Ascending aorta (tissue), 2 donors: ENCODE measurements around the gene KCNQ2. TPM values are rescaled to one million over a fixed set of nuclear protein-coding genes. Genes with fewer than 3 reads are reported as not detected.

Experiments
- DNase-seq, 2 donors: peaks; one replicate each; pipeline ENCODE4 v3.0.0-alpha.2; 2019; ENCODE audit warnings: low spot score in 2 of 2
- H3K27ac ChIP-seq, 2 donors: fragments of 200-600 bp; sonication (generic); one replicate each; pipeline ENCODE4 v1.5.1; 2016 to 2017; ENCODE audit warnings: mild to moderate bottlenecking in 1 of 2
- H3K27me3 ChIP-seq: fragments of 200-600 bp; sonication (generic); one replicate; pipeline ENCODE4 v1.5.1; 2017
- H3K36me3 ChIP-seq, 2 donors: fragments of 200-600 bp; sonication (generic); one replicate each; pipeline ENCODE4 v1.5.1; 2016
- H3K4me1 ChIP-seq, 2 donors: fragments of 200-600 bp; sonication (generic); one replicate each; pipeline ENCODE4 v1.5.1; 2016 to 2017; ENCODE audit warnings: mild to moderate bottlenecking in 1 of 2
- H3K4me3 ChIP-seq, 2 donors: fragments of 200-600 bp; sonication (generic); one replicate each; pipeline ENCODE4 v1.5.1; 2016 to 2017; ENCODE audit warnings: mild to moderate bottlenecking in 1 of 2
- H3K9me3 ChIP-seq, 2 donors: fragments of 200-600 bp; sonication (generic); one replicate each; pipeline ENCODE4 v1.5.1; 2016
- CTCF ChIP-seq, 3 experiments: fragments of 200-600 bp in 2 of 3; fragments of 450-650 bp in 1 of 3; sonication (generic) in 2 of 3; IDR thresholded peaks; one replicate each; pipeline ENCODE4 v1.5.1; 2016 to 2019; ENCODE audit warnings: antibody characterized with exemption in 3 of 3, mild to moderate bottlenecking in 1 of 3, moderate library complexity in 1 of 3
- intact Hi-C: fragments of 100-400 bp; cut with DNase I; formaldehyde crosslinking; loops from one replicate; pipeline ENCODE4 v1.15.1; 2023
- total RNA-seq: library from RNA; depleted of rRNA; stranded (reverse); fragments of >200 nt; gene quantifications from one replicate; pipeline ENCODE4 v1.1.0, GENCODE V29; 2016

The KCNQ2 gene
- total RNA-seq, 1 donor from 2014 or later, result not detected

GRCh38 chr20:63505281-63505680, 32.8 kb upstream of the KCNQ2 start:
- Histone ChIP-seq H3K4me1 (no peaks in the 10 kb centered on the region), H3K36me3 (no peaks in the 10 kb centered on the region), H3K4me3 (no peak overlapping the region), H3K27ac (no peak overlapping the region), H3K9me3 (peaks cover 0 to 11% of the 10 kb centered on the region in 2 donors), H3K27me3 (peaks cover under 1% of the 10 kb centered on the region)
- no peak for TF ChIP-seq CTCF (IDR thresholded peaks at IDR 0.05)
- no peak for DNase-seq
- intact Hi-C loops, result no loop called here

- peaks cover 4% of the 10 kb centered on the region for H3K27me3 ChIP-seq
Measured at GRCh38 chr20:63504642-63505041, 32.2 kb upstream of the KCNQ2 start.

DNA sequence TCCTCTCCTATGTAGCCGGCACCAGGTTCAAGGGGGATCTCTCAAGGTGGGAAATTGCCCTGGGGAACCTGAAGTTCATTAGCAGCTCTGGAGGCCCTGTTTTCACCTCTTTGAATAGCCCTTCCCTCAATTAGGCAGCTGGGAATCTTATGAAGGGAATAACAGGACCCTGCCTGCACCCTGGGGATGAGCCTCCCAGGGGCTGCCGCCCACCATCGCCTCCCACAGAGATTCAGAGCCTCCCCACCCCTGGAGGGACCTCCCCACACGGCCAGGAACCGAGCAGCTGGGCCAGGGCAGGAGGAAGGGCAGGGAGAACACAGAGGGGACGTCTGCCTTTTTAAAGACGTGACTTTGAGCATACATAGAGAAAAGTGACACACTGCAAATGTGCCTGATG, 31.1 kb upstream of the KCNQ2 start:
- H3K4me1 ChIP-seq, result peaks cover 0 to 2% of the 10 kb centered on the region in 2 donors
- TF ChIP-seq CTCF (IDR thresholded peaks at IDR 0.05), result no peak
- H3K27me3 ChIP-seq, result peaks cover 5% of the 10 kb centered on the region
- H3K27ac ChIP-seq, result no peak overlapping the region
- intact Hi-C loops, result no loop called here
- no peaks in the 10 kb centered on the region for H3K36me3 ChIP-seq
- peaks cover 0 to 11% of the 10 kb centered on the region in 2 donors for H3K9me3 ChIP-seq
- no peak for DNase-seq
- no peak overlapping the region for H3K4me3 ChIP-seq

More at GRCh38 chr20:63504642-63505041, 32.2 kb upstream of the KCNQ2 start:
- intact Hi-C loops, result no loop called here
- Histone ChIP-seq H3K36me3 (no peaks in the 10 kb centered on the region), H3K4me1 (no peaks in the 10 kb centered on the region), H3K27ac (no peak overlapping the region), H3K9me3 (peaks cover 0 to 11% of the 10 kb centered on the region in 2 donors), H3K4me3 (no peak overlapping the region)
- TF ChIP-seq CTCF (IDR thresholded peaks at IDR 0.05), result no peak
- DNase-seq, result no peak

DNA sequence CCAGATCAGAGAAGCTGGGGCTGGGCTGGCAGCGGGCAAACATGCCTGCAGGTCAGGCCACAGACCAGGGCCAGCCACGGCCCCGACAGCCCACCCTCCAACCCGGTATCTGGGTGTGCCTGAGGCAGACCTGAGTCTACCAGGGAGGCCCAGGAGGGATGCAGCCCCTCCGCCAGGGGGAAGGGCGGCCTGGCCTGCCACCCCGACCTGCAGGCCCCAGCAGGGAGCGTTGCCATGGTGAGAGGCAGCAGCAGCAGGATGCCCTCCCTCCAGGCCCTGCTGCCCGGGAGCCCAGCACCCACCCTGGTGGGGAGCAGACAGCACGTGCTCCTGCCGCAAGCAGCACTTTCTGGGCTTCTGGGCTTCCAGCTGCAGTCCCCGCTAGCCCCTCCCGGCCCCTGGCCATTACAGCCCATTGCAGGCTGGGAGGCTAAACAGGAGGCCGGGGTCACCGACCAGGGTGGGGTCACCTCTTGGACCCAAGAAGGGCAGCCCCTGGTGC, 30.3 kb upstream of the KCNQ2 start:
- Histone ChIP-seq H3K9me3 (peaks cover 0 to 11% of the 10 kb centered on the region in 2 donors), H3K36me3 (no peaks in the 10 kb centered on the region), H3K27ac (no peak overlapping the region), H3K4me3 (no peak overlapping the region), H3K27me3 (peaks cover 9% of the 10 kb centered on the region), H3K4me1 (peaks cover 0 to 5% of the 10 kb centered on the region in 2 donors)
- TF ChIP-seq CTCF (IDR thresholded peaks at IDR 0.05), result no peak
- DNase-seq, result no peak
- intact Hi-C loops, result no loop called here

GRCh38 chr20:63501818-63502670, 29.6 kb upstream of the KCNQ2 start:
- no peak overlapping the region for H3K27ac ChIP-seq
- peaks cover 0 to 5% of the 10 kb centered on the region in 2 donors for H3K4me1 ChIP-seq
- no peak for TF ChIP-seq CTCF (IDR thresholded peaks at IDR 0.05)
- peaks cover 9% of the 10 kb centered on the region for H3K27me3 ChIP-seq
- DNase-seq, result no peak
- no peaks in the 10 kb centered on the region for H3K36me3 ChIP-seq
- H3K9me3 ChIP-seq, result peaks cover 0 to 11% of the 10 kb centered on the region in 2 donors
- intact Hi-C loops, result no loop called here
- no peak overlapping the region for H3K4me3 ChIP-seq
